CD4-positive, alpha-beta T cell (primary cell): ENCODE measurements around the gene HOXA7. TPM values are rescaled to one million over a fixed set of nuclear protein-coding genes. Genes with fewer than 3 reads are reported as not detected.

Source experiments
- ATAC-seq: fragments of 200-7000 bp; cut with Tn5 transposase; one replicate; pipeline ENCODE4 v1.10.0; 2022; ENCODE audit warnings: mild to moderate bottlenecking; ENCODE audit not compliant: poor library complexity
- CTCF ChIA-PET: fragments of 350-600 bp; sonication (Branson Sonifier 250); formaldehyde crosslinking; loops from one replicate; lab custom pipeline; 2021; ENCODE audit warnings: antibody characterized with exemption, inconsistent platforms; lab: Charles Lee
- POLR2A ChIA-PET: fragments of 350-600 bp; sonication (Branson Sonifier 250); formaldehyde crosslinking; loops from one replicate; lab custom pipeline; 2021; ENCODE audit warnings: antibody characterized with exemption, inconsistent platforms; lab: Charles Lee
- DNase-seq, 14 experiments: peaks; one replicate each; pipeline ENCODE4 v3.0.0-alpha.2; 2013 to 2020; ENCODE audit warnings: mixed read lengths in 2 of 14
- H3K27ac ChIP-seq, 2 donors: one replicate each; pipeline versions ENCODE4 v1.5.1 to v1.7.0; 2013; ENCODE audit warnings: low read length in 2 of 2, low read depth in 1 of 2, mild to moderate bottlenecking in 1 of 2
- H3K27me3 ChIP-seq, 2 experiments: 1 replicate in 1 of 2; 2 replicates in 1 of 2; pipeline versions ENCODE4 v1.6.1 to v1.7.0; 2013; ENCODE audit warnings: low read length in 2 of 2, control low read depth in 1 of 2, mild to moderate bottlenecking in 1 of 2, moderate library complexity in 1 of 2; ENCODE audit not compliant: insufficient read depth in 2 of 2, control insufficient read depth in 1 of 2
- H3K36me3 ChIP-seq: one replicate; pipeline ENCODE4 v1.6.1; 2013; ENCODE audit warnings: low read length, control low read depth; ENCODE audit not compliant: insufficient read depth
- H3K4me1 ChIP-seq: one replicate; pipeline ENCODE4 v1.6.1; 2013; ENCODE audit warnings: low read length, control low read depth; ENCODE audit not compliant: insufficient read depth
- H3K4me3 ChIP-seq: one replicate; pipeline ENCODE4 v1.5.1; 2013; ENCODE audit warnings: mild to moderate bottlenecking, low read length, moderate library complexity
- H3K9me3 ChIP-seq, 2 experiments: 1 replicate in 1 of 2; 2 replicates in 1 of 2; pipeline versions ENCODE4 v1.6.1 to v1.7.0; 2013; ENCODE audit warnings: low read length in 2 of 2, mild to moderate bottlenecking in 2 of 2, control low read depth in 1 of 2, moderate library complexity in 1 of 2; ENCODE audit not compliant: control insufficient read depth in 1 of 2, insufficient read depth in 1 of 2
- H3K27ac Mint-ChIP-seq: one replicate; pipeline ENCODE4 v1.8.0; 2020; ENCODE audit warnings: mixed read lengths
- H3K27me3 Mint-ChIP-seq: one replicate; pipeline ENCODE4 v1.8.0; 2021; ENCODE audit warnings: mixed read lengths
- H3K36me3 Mint-ChIP-seq: one replicate; pipeline ENCODE4 v1.8.0; 2021; ENCODE audit warnings: low read depth, mixed read lengths
- H3K4me1 Mint-ChIP-seq: one replicate; pipeline ENCODE4 v1.8.0; 2021; ENCODE audit warnings: low read depth, mixed read lengths
- H3K4me3 Mint-ChIP-seq: one replicate; pipeline ENCODE4 v1.8.0; 2020; ENCODE audit warnings: mild to moderate bottlenecking, mixed read lengths
- H3K9me3 Mint-ChIP-seq: one replicate; pipeline ENCODE4 v1.8.0; 2020; ENCODE audit warnings: mixed read lengths
- intact Hi-C, 2 experiments: fragments of 100-400 bp; cut with DNase I in 1 of 2; cut with micrococcal nuclease in 1 of 2; formaldehyde crosslinking; loops; one replicate each; pipeline versions ENCODE4 v1.15.1 to v1.9.0; 2023 to 2025; cut with DNase I, micrococcal nuclease
- total RNA-seq, 174 experiments: library from RNA in 2 of 174; stranded (reverse) in 2 of 174; gene quantifications; one replicate each; pipeline ENCODE4 v1.2.3 and lab custom pipeline; 2021 to 2026
- TF ChIP-seq, protein P1 (sequence below): fragments of 200-600 bp; IDR thresholded peaks from one replicate; pipeline ENCODE4 v1.8.0; 2022; ENCODE audit warnings: antibody characterized with exemption, mild to moderate bottlenecking

HOXA7 gene
- total RNA-seq, 2 experiments from 2014 or later: not detected

DNA sequence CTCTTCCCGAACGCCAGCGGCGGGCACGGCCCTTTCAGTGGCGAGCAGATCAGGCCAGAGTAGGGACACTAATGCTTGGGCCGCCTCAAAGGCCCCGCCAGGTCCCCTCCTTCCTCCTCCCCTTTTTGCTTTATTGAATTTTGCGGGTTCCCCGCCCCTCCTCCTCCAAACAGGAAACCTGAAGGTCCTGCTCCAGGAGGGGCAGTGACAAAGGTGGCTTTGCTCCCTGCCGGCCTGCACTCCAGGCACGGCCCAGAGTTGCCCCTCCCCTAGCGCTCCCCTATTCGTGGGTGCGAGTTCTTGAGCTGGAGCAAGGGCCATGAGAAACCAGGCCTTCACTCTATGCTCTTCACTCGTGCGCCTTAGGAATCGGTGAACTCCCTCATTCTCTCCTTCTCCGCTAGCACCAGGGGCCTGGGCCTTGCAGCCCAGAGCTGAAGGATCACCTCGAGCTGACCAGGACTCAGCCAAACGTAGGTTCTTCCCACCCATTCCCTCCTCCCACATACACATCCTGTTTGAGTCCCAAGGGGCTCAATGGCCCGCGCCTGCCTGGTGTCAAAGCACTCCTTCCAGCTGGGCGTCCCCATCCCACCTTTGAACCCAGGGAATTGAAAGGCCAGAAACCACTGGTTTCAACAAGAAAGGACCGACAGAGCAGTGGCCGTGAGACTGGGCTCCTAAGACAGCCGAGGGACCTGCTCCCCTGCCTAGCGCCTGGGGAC, 8.3 kb downstream of the HOXA7 start:
- DNase-seq (peak in 1 of 14 experiments; percentile 32), ATAC-seq (no peak)
- Histone ChIP-seq H3K4me1 (peaks cover 42% of the 10 kb centered on the region), H3K36me3 (no peaks in the 10 kb centered on the region), H3K27ac (no peak overlapping the region), H3K27me3 (peaks cover 73 to 86% of the 10 kb centered on the region in 2 experiments), H3K9me3 (peaks cover 0 to 61% of the 10 kb centered on the region in 2 experiments), H3K4me3 (no peak overlapping the region)
- TF ChIP-seq, protein P1, sequence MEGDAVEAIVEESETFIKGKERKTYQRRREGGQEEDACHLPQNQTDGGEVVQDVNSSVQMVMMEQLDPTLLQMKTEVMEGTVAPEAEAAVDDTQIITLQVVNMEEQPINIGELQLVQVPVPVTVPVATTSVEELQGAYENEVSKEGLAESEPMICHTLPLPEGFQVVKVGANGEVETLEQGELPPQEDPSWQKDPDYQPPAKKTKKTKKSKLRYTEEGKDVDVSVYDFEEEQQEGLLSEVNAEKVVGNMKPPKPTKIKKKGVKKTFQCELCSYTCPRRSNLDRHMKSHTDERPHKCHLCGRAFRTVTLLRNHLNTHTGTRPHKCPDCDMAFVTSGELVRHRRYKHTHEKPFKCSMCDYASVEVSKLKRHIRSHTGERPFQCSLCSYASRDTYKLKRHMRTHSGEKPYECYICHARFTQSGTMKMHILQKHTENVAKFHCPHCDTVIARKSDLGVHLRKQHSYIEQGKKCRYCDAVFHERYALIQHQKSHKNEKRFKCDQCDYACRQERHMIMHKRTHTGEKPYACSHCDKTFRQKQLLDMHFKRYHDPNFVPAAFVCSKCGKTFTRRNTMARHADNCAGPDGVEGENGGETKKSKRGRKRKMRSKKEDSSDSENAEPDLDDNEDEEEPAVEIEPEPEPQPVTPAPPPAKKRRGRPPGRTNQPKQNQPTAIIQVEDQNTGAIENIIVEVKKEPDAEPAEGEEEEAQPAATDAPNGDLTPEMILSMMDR: no peak
- Mint-ChIP-seq H3K36me3 (no peaks in the 10 kb centered on the region), H3K4me3 (peak overlapping the region; percentile 65), H3K27me3 (peaks cover 83% of the 10 kb centered on the region), H3K9me3 (no peaks in the 10 kb centered on the region), H3K27ac (no peak overlapping the region), H3K4me1 (peaks cover 32% of the 10 kb centered on the region)
- ChIA-PET CTCF (interaction anchor here (1.8 to 4.0 kb wide), 2 partner anchors 14 to 779 kb away, joined by 4 to 51 read pairs; no protein-coding TSS in a partner anchor), POLR2A (interaction anchor here (0.9 to 1.1 kb wide), 3 partner anchors 14 to 35 kb away, joined by 3 read pairs; no protein-coding TSS in a partner anchor)
- intact Hi-C loops: no loop called here

DNA sequence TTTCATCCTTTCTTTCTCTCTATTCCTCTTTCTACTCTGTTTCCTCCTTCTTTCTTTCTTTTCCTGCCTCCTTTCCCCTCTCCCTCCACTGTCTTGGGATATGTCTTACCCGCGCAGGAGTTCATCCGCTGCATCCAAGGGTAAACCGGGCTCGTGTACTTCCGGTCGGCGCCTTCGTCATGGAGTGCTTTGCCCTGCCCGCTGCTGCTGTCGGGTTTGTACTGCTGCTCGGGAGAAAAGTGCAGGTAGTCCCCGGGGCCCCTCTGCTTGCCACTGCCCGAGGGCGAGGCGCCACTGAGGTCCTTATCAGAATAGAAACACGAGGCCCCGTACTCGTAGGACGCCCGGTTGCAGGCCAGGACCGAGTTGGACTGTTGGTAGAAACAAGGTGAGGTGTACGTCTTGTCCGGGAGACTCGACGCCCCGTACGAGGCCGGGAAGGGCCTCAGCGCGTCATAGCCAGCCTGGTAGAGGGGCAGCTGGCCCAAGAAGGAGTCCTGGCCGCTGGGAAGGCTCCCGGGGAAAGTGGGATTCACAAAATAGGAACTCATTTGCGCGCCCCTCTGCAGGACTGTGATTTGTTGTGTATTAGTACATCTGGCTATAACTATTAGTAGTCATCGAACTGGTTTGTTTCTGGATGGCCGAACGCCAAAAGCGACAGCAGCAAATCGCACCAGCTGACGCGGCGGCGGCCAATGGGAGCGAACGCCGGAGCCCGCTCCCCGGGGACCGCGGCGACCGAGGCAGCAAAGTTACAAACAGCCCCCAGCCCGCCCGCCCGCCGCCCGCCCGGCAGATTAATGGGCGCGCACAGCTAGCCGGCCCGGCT, 9.1 kb downstream of the HOXA7 start, which contains the start of gene HOXA6:
TSS of gene HOXA6 (minus strand) at position 576 of the 832 bp plus-strand sequence. CDS start at position 551, 25 bp downstream.
- POLR2A ChIA-PET: interaction anchor here (0.9 kb wide), 1 partner anchor 19 kb away, joined by 3 read pairs; no protein-coding TSS in a partner anchor
- Histone ChIP-seq H3K4me1 (peaks cover 37% of the 10 kb centered on the region), H3K36me3 (no peaks in the 10 kb centered on the region), H3K27me3 (peaks cover 66 to 82% of the 10 kb centered on the region in 2 experiments), H3K9me3 (peaks cover 0 to 59% of the 10 kb centered on the region in 2 experiments), H3K27ac (no peak within 1 kb of the TSS), H3K4me3 (no peak within 1 kb of the TSS)
- Mint-ChIP-seq H3K9me3 (no peaks in the 10 kb centered on the region), H3K27ac (no peak within 1 kb of the TSS), H3K27me3 (peaks cover 81% of the 10 kb centered on the region), H3K36me3 (no peaks in the 10 kb centered on the region), H3K4me1 (peaks cover 31% of the 10 kb centered on the region), H3K4me3 (peak within 1 kb of the TSS; percentile 65)
- CTCF ChIA-PET: interaction anchor here (1.6 to 4.0 kb wide), 2 partner anchors 13 to 15 kb away, joined by 5 to 51 read pairs; no protein-coding TSS in a partner anchor
- peak in 2 of 14 experiments; percentile 15 to 31 for DNase-seq
- no peak for ATAC-seq
- TF ChIP-seq, protein P1: no peak
- intact Hi-C loops: no loop called here

DNA sequence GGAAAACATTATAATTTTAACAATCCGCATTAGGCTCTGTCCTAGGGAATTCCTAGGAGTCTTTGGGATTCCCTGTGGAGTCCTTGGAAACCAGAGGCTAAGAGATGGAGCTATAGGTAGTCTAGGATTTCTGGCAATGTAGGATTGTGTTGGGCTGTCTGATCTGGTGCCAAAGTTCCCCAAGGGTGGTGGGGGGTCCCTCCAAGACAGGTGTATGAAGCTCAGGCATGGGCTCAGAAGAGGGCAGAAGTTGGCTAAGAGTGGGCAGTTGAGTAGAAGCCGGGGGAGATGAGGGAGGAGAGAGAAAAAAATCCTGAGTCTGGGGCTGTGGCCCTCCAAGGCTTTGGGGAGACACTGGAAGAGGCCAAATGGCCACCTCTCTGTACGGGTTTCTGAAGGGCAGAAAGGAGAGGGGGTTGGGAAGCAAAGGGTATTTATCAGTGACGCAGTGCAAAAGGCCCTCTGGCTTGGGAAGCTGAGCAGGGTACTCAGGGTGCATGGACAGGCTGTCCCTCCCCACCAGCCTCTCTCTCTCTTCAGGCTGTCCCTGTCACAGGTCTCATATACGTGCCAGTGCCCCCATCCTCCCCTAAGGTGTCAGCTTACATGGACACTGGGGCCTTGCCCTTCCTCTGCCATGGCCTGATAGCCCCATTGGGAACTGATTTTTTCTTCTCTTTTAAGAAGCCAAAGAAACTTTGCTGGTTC, 9.8 kb downstream of the HOXA7 start:
- no peaks in the 10 kb centered on the region for H3K36me3 ChIP-seq
- Mint-ChIP-seq H3K27me3 (peaks cover 81% of the 10 kb centered on the region), H3K4me3 (no peak overlapping the region), H3K4me1 (peaks cover 23% of the 10 kb centered on the region), H3K9me3 (no peaks in the 10 kb centered on the region), H3K36me3 (no peaks in the 10 kb centered on the region), H3K27ac (no peak overlapping the region)
- no peak for DNase-seq
- POLR2A ChIA-PET: no interaction called here
- CTCF ChIA-PET: interaction anchor here (1.6 kb wide), 1 partner anchor 14 kb away, joined by 5 read pairs; no protein-coding TSS in a partner anchor
- peaks cover 0 to 57% of the 10 kb centered on the region in 2 experiments for H3K9me3 ChIP-seq
- H3K4me3 ChIP-seq: no peak overlapping the region
- peaks cover 29% of the 10 kb centered on the region for H3K4me1 ChIP-seq
- no peak overlapping the region for H3K27ac ChIP-seq
- intact Hi-C loops: no loop called here
- H3K27me3 ChIP-seq: peaks cover 58 to 82% of the 10 kb centered on the region in 2 experiments
- no peak for ATAC-seq
- TF ChIP-seq, protein P1: no peak
